Bronchial epithelial cell (primary cell): Measurements from ENCODE around the gene TMEM18. TPM values are rescaled to one million over a fixed set of nuclear protein-coding genes. Genes with fewer than 3 reads are reported as not detected.

Experiments
- DNase-seq: peaks from one replicate; pipeline ENCODE4 v3.0.0-alpha.2; 2010; ENCODE audit warnings: low read depth
- FAIRE-seq: peaks from 2 replicates; lab custom pipeline; 2011; peaks lifted over from hg19 to GRCh38; lab: Jason Lieb, UNC
- H3K27me3 ChIP-seq: 2 replicates; pipeline ENCODE4 v1.5.1; 2011; ENCODE audit warnings: low read length; ENCODE audit not compliant: control insufficient read depth, insufficient read depth
- H3K36me3 ChIP-seq: 2 replicates; pipeline ENCODE4 v1.5.1; 2011; ENCODE audit warnings: low read length; ENCODE audit not compliant: control insufficient read depth, insufficient read depth
- H3K4me3 ChIP-seq: 2 replicates; pipeline ENCODE4 v1.5.1; 2011; ENCODE audit warnings: mild to moderate bottlenecking, low read depth, low read length, control low read depth
- total RNA-seq: library from RNA; depleted of rRNA; stranded (reverse); fragments of >200 nt; gene quantifications from 2 replicates; pipeline ENCODE4 v1.2.1, GENCODE V29; 2014
- TF ChIP-seq, protein P1 (sequence below): IDR thresholded peaks from 2 replicates; pipeline ENCODE4 v1.5.1; 2011; ENCODE audit warnings: mild to moderate bottlenecking, moderate library complexity, low read length, control low read depth, inconsistent platforms; ENCODE audit not compliant: insufficient read depth, severe bottlenecking

The TMEM18 gene
- total RNA-seq, 1 donor from 2014 or later = 30.5 TPM

DNA sequence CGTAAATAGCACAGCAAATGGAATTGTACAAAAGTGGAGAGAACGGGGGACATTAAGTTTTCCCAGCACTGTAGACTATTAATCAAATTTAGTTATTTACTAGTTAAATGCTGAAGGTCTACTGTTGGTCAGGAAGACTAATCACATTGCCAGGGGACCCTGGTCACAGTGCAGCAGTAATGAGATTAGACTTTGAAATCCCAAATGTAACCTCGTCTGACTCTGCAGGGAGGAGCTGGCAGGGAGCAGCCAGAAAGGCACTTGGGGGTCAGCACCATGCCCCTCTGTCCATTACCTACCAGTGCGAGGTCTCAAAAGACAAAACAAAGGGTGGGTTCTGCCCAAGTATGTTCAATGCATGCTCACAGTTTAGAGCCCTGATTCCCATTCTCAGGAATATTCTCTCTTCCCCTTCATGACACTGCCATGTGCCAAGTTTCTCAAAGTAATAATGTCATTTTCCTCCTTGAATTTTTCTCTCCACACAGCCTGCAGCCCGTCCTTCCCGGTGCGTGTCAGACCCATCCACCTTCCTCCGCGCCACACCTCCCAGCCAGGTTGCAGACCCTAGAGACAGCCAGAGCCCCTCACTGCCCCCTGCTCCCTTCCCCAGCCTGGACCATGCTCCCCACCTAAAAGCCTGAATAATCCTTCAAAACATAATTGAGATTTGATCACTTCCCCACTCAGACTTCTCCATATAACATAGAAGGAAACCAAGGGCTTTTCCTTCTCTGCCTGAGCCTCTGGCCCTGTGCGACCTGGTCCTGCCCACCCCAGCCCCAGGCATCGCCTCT lies 52.5 kb downstream of the TMEM18 start:
- no peak overlapping the region for H3K4me3 ChIP-seq
- DNase-seq = no peak
- no peak for FAIRE-seq
- TF ChIP-seq, protein P1, sequence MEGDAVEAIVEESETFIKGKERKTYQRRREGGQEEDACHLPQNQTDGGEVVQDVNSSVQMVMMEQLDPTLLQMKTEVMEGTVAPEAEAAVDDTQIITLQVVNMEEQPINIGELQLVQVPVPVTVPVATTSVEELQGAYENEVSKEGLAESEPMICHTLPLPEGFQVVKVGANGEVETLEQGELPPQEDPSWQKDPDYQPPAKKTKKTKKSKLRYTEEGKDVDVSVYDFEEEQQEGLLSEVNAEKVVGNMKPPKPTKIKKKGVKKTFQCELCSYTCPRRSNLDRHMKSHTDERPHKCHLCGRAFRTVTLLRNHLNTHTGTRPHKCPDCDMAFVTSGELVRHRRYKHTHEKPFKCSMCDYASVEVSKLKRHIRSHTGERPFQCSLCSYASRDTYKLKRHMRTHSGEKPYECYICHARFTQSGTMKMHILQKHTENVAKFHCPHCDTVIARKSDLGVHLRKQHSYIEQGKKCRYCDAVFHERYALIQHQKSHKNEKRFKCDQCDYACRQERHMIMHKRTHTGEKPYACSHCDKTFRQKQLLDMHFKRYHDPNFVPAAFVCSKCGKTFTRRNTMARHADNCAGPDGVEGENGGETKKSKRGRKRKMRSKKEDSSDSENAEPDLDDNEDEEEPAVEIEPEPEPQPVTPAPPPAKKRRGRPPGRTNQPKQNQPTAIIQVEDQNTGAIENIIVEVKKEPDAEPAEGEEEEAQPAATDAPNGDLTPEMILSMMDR = no peak
- no peaks in the 10 kb centered on the region for H3K27me3 ChIP-seq
- H3K36me3 ChIP-seq = no peaks in the 10 kb centered on the region

DNA sequence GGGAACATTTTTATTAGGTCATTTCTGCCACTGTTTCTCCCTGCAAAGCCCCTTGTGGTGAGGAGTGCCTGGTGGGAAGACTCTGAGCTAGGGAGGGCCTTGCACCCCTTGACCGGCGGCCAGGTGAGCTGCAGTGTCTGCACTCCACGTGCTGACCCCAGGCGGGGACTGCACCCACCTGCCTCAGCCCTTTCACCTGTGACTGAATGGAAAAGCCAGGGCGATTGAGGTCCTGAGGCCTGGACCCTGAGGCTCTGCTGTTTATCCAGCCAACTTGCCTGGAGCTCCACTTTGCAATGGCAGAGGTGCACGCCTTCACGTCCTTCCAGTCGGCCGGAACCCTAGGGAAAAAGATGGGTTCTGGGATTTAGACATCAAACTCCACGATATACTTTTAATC lies 53.1 kb downstream of the TMEM18 start:
- no peak for DNase-seq
- H3K36me3 ChIP-seq = no peaks in the 10 kb centered on the region
- no peaks in the 10 kb centered on the region for H3K27me3 ChIP-seq
- H3K4me3 ChIP-seq = no peak overlapping the region
- FAIRE-seq = no peak
- TF ChIP-seq, protein P1 = no peak

DNA sequence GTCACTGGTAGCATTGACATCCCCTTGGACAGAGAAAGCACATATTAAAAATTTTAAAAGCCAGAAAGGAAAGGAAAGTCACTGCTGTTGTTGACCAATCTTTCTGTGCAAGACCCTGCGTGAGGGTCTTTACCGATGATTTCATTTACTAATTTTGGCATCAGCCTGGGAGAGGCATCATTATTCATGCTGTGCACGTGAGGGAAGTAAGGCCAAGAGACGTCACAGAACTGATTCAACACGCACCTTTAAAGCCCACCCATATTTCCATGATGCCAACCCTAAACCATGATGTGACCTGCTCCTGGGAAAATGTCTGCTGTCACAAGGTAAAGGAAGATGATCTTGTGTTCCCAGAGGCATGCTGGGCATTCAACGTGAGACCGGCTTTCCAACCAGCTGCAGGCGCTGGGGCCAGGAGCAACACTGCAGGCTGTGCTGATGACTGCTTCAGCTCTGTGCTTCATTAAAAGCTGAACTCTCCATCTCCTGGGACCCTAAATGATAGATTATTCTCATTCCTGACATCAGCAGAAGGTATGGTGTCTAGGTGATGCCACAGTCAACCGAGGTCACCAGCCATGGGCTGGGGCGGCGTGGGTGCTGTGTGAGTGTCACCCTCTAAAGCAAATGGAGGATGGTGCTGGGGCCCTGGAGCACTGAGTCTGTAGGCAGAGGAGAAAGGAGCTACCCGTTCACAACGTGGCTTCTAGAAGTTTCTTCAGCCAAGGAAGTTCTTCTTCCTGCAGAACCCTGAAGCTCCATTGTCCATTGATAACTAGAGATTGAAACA lies 53.9 kb downstream of the TMEM18 start:
- DNase-seq = no peak
- no peak for FAIRE-seq
- H3K4me3 ChIP-seq = no peak overlapping the region
- no peaks in the 10 kb centered on the region for H3K27me3 ChIP-seq
- H3K36me3 ChIP-seq = no peaks in the 10 kb centered on the region
- TF ChIP-seq, protein P1 = no peak

DNA sequence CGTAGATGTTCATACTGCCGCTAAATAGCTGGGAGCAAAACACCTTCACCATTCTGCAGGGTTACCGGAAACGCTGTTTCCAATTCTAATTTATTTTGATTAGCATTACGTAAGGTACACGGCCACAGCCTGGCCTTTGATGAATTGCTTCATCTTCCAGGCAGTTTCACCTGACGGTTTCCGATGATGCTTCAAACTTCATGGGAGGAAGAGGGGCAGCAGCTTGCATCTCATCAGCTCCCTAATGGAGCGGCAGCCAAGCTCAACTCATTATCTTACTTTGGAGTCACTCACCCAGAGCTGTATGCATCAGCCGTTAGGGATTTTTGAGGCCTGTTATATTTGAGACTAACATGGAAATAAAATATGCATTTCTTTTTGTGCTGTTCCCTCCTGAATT lies 54.8 kb downstream of the TMEM18 start:
- Histone ChIP-seq H3K36me3 (no peaks in the 10 kb centered on the region), H3K4me3 (no peak overlapping the region), H3K27me3 (no peaks in the 10 kb centered on the region)
- no peak for FAIRE-seq
- DNase-seq = no peak
- TF ChIP-seq, protein P1 = no peak

DNA sequence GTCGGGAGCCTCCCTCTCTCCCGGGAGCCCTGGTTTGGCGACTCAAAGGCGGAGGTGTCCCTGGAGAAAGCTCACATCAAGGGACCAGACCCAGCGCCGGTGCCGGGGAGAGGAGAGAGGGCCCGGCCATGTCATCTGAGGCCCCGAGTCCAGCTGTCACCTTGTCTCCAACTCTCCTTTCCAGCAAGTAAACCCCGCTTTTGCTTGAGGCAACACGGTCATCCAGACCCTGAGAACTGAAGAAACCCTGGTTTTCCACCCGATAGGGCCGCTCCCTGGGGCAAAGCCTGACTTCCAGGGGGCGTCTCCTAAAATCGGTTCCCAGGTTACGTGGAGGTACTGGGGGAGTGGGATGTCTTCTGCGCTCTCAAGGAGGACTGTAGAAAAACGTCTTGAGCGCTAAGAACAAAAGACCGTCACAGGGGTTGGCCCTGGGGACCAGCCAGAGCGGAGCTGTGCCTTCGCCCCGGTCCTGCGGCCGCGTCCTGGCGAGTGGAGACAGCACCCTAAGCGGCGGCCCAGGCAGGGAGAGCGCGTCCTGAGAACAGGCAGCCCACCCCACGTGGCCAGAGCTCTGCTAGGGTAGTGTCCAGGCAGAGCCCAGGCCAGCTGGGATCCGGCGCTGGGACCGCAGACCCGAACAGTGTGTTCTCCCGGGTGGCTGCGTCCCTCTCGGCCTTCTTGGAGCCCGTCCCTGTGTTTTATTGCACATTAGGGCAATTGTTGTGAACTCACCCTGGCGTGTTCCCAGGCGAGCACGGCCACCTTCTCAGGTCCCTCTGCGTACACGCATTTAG lies 55.7 kb downstream of the TMEM18 start:
- no peaks in the 10 kb centered on the region for H3K36me3 ChIP-seq
- FAIRE-seq (no peak), DNase-seq (no peak)
- H3K27me3 ChIP-seq = no peaks in the 10 kb centered on the region
- H3K4me3 ChIP-seq = no peak overlapping the region
- TF ChIP-seq, protein P1 = no peak
